Mesenteric fat pad (tissue), 1 donor: ENCODE measurements around the gene NSD2. TPM values are rescaled to one million over a fixed set of nuclear protein-coding genes. Genes with fewer than 3 reads are reported as not detected.

Source experiments
- DNase-seq: peaks from one replicate; pipeline ENCODE4 v3.0.0-alpha.2; 2020; ENCODE audit warnings: low spot score
- total RNA-seq: library from RNA; stranded (reverse); fragmentation: NEBNext Ultra II Directional; extraction: Animal tissue kit (Norgen Biotek cat#: 25700); gene quantifications from one replicate; pipeline ENCODE4 v1.2.1, GENCODE V29; 2021
- donor health status: DM: yes; HTN: yes; CAD: no.

The NSD2 gene
- total RNA-seq, 1 donor from 2014 or later, result 43.7 TPM

DNA sequence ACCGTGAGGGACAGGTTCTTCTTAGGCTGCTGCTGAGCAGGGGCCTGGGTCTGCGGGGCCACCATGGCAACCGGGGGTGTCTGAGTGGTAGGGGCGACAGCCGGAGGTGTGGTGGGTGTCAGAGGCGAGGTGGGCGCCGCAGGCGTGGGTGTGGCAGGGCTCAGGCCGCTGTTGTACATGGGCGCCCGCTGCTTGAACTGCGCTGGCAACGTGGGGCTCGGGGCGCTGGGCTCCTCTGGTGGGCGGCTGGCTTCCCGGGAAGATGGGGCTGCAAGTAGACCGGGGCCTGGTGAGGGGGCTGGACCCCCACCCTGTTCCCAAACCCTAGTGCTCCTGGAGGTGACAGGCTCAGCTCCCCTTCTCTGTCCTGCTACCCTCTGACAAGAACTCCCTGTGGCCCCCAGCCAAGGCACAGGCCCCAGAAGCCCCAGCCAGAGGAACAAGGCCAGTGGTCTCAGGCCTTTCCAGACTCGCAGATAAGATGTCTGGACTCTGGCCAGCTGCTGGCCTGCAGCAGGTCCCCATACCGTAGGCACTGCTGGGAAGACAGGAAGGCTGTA lies 112.7 kb downstream of the NSD2 start:
- peak; percentile 85 for DNase-seq

DNA sequence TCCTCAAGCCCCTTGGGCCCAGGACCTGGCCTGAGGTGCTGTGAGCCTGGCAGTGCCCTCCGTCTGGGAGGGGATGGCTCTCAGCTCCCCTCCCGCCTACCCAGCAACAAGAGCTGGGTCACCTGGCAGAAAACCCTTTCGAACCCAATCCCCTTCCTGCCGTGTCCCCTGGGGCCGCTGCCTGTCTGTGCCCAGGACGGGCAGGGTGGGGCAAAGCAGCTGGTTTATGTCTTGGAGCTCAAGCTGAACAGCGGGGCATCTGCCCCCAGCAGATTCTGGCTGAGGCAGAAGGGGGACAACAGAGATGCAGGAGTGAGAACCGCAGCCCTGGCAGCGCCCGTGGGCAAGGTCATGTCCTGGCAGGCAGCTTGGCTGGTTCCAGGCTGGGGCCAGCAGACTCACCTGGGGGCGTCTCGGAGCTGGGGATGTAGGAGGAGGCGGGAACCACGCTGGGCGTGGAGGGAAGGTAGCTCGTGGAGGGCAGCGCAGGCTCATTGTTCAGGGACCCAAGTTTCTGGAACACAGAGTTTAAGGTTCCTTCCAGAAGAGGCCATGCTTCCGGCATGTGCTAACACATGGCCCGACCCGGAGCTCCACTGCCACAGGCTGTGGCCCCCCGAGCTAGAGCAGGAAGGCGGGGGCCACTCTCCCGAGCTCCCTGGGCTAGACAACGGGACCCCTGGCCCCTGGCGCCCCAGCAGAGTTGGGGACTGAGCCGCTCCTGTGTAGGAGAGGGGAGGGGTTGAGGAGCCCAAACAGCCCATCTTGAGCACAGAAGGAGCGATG lies 113.4 kb downstream of the NSD2 start:
- peak; percentile 62 for DNase-seq

DNA sequence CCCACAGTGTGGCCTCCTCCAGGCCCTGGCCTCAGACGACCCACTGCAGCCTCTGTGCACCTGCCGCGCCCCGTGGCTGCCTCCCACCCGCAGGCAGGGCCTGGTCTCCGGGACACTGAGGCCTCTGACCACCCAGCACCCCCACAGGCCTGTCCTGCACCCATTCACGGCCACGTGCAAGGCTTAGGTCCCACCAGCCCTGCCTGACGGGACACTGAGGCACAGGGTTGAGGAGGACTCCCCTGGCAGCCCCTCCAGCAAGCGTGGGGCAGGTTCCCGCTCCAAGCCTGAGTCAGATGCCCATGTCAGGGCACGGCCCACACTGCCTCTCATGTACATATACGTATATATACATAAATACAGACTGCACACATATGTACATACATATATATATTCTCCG lies 114.1 kb downstream of the NSD2 start:
- DNase-seq, result peak; percentile 87

DNA sequence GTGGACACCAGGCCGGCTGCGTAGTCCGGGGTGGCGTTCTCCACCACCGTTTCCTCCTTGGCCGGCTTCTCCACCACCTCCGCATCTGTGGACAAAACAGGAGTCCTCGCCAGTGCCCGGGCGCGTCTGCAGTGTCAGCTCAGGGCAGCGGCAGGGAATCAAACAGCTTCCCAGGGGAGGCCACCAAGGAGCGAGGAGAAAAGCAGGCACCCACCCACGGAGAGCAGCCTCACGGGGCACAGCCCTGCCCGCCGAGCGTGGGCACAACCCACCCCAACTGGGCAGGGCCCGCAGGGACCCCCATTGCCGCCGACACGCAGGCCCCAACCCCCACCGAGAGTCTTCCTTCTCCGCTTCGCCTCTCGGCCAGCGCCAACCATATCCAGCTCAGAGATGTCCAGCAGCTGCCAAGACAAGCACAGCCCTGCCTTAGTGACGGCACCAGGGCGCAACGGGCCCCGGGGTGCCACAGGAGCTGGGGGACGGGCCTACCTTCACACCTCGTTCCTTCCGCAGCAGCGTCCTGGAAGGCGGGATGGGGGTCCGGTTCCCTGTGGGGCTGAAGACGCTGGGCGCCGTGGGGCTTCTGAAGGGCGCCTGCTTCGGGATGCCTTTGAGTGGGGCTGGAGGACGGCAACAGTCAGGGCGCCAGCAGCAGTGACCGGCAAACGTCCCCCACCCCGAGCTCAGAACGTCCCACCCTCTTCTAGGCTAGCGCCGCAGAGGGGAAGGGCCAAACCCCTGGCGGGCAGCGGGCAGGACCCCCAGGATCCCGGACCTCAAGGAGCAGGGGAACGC lies 114.8 kb downstream of the NSD2 start:
- DNase-seq, result peak; percentile 84

DNA sequence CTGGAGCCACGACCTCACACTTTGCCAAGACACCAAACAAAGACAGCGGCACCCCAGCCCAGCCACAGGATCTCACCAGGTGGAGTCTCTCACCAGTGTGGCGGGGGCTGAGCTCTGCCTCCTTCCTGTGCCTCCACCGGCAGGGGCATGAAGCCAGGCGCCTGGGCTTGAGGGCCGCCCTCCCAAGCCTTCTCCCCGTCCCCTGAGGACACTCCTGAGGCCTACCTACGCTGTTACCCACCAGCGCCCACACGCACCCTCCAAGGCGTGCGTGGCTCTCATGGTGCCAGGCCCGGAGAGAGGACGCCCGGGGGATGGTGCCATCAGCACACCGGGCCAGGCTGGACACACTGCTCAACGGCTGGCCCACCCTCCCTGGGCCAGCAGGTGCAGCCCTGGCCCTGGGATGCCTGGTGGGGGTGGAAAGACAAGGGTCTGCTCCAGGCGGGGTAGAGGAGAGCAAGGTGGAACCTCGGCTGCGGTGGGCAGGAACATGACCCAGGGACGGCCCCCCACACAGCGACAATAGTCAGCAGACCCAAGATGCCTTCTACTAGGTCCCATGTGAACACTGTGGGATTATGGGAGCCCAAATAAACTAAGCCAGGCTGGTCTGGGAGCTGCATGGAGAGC lies 115.5 kb downstream of the NSD2 start:
- DNase-seq, result no peak

DNA sequence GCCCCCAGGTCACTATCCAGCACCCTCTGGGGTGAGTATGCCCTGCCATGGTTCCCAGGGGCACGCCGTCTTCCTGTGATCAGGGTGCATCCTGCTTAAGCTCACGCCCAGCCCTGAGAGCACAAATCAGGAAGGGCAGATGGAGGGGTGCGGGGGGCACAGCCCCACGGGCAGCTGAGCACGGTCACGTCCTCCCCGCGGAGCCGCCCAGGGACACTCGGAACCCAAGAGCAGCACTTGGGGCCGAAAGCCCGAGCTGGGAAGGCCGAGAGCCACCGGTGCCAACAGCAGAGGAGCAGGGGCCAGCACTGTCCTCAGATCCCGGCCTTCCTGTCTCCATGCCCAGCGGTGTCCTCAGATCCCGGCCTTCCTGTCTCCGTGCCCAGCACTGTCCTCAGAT lies 116.1 kb downstream of the NSD2 start:
- peak; percentile 89 for DNase-seq

DNA sequence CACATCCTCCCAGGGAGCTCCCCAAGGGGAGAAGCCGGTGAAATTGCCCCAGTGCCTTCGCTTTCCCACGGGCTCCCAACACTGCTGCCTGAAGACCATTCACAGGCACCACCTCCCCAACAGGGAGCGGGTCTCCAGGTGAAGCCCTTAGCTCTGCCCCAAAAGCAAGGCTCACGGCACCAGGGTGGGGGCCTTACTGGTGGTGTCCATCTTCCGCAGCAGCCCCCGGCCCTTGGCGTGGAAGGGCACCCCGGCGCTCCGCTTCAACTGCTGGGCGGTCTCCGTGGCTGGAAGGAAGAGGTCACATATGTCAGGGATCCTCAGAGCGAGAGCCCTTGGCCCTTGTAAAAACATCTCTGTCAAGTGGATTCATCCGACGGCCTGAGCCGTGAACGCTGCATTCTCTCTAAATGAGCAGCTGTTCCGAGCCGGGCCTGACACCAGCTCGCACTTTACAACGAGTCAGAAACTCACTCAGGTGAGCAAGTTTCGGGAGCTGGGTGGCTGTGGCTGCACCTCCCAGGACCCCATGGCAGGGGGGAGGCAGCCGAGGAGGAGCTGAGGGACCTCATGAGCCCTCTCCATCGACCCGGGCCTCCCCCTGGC lies 116.6 kb downstream of the NSD2 start:
- DNase-seq, result peak; percentile 88

DNA sequence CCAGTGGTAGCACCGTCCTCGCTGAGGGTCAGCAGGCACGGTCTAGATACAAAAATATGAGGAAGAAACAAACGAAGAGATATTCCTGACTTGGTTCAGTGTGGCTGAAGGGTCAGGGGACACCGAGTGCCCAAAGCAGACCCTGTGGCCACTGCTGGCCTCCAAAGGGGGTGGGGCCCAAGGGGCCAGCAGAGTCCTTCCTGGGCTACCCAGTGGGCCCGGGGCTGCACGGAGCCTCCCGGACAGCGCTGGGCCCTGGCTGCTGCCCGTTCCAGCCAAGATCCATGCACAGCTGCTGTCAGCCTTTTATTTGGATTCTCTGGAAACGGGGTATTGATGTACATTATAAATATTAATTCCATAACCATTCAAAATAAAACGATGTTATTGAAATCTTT lies 117.1 kb downstream of the NSD2 start:
- peak; percentile 45 for DNase-seq

DNA sequence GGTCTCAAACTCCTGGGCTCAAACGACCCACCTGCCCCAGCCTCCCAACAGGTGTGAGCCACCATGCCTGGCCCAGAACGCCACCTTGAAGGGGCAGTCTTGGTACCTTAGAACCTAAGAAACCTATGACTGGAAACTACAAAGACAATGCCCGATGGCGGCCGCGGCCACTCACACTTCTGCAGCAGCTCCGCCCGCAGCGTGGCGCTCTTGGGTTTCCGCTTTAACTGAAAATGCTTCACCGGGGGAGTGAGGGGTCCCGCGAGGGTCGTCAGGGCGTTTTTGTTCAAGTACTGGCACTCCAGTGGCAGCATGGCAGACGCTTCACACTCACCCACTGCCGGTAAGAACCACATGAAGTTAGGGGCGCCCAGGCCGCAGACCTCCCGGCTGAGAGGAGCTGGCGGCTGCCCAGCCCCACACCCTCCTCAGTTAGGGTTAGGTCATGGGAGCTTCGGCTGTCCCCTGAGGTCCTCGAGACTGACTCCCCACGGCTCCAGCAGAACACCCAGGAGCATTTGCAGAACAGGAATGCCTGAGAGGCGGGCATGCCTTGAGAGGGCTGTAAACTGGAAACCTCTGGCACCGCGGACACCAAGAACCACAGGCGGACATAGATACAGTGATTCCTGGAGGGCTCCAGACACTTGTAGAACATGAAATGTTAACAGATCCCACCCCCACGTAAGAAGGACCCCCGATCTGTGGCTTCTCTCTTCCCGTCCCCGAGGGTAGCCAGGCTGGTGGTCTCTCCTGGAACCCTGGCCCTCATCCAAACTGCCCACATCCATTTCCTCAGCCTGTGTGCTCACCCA lies 118.5 kb downstream of the NSD2 start:
- peak; percentile 81 for DNase-seq

DNA sequence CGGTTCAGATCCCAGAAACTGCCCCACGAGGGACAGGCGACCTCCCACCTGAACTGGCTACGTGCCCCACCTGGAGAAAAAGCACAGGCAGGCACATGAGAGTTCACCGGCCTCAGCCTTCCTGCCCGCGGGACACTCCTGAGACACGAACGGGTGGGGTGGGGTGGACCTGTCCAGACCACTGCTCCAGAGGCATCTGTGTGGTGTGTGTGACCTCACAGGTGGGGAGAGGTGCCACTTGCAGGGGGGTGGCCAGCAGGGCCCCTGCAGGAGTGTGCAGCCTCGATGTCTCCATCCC lies 119.1 kb downstream of the NSD2 start:
- DNase-seq, result peak; percentile 87

DNA sequence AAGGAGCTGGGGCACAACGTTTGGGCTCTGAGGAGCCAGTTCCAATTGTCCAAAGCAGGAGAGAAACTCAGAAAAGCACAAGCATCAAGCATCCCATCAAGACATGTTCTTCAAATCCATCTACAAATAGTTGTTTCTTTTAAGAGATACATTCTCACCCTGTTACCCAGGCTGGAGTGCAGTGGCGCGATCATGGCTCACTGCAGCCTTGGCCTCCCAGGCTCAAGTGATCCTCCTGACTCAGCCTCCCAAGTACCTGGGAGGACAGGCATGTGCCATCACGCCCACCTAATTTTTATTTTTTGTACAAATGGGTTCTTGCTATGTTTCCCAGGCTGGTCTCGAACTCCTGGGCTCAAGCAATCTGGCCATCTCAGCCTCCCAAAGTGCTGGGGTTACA lies 119.5 kb downstream of the NSD2 start:
- no peak for DNase-seq

DNA sequence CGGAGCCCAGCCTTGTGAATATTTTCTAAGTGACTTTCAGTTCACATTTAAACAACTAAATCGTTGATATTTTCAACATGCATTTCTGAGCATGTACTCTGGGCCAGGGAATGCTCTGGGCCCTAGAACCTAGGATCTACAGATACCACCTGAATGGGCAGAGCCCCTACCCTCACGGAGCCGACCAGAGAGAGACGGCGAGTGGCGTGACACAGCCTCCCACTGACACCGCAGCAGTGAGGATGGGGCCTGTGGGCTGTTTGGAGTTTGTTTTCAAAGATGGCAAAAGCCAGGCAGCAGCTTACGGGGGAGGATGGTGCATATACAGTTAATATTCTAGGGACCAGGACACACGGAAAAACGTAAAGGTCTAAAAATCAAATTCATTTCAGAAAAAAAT lies 119.9 kb downstream of the NSD2 start:
- peak; percentile 49 for DNase-seq

DNA sequence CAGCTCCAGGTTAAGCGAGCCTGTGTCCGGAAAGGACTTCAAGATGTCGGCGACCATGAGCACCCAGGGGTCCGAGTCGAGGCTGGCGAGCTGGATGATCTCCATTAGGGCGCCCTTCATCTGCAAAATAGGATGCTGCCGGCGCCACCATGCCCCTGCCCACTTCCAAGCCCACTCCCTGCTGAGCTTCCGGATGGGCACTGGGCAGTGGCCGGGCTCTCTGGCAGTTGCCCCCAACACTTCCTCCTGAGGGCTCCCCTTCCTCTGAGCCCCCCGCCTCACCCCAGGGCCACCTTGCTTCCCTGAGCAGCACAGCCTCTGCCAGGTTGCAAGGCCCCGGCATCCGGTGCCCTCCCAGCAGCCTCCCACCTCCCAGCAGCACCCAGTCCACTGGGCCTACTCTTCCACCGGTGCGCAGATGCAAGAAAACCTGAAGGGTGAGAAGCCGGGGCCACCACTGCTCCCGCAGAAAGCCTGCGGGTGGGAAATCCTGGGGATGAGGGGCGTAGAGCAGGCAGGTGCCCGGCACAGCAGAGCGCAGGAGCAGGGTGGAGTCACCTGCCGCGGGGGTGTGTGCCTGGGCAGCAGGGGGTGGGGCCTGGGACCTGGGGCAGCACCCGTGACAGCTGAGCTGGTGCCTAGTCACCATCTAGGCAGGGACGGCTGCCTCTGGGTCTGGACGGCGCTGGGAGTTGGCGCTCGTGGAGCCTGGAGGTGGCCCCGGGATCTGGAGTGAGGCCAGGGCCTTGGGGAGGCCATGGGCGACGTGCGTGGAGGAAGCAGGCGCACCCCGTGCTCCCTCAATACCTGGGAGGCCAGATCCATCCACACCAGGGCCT lies 120.6 kb downstream of the NSD2 start:
- peak; percentile 74 for DNase-seq

DNA sequence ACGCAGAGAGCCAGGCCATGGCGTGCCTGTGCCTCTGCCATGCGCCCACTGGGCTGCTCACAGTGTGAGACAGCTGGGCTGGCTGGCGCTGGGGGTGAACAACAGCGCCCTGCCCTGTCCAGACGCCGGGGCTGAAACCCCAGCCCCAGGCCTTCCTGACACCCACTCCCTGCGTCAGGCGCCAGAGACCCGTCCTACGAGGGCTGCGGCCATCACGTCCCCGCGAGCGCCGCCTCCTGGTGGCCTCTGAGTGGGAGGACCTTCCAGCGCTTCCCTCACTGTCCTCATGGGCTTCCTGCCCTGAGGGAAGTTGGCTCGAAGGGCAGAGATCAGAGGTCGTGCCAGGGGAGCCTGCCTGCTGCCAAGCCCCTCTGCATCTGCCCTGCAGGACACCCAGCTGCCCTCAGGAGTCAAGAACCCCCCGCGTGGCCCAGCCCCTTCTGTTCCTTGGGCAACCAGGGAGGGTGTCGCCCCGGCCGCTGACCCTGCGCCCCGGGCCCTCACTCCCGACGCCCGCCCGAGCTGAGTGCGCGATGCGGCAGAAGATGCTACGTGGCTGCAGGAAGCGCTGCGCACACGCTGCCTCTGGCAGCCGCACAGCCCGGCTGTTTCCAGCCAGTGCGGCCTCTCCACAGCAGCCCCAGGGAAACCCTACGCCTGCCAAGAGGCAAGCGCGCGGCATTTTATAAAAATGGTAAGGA lies 121.4 kb downstream of the NSD2 start:
- DNase-seq, result no peak

DNA sequence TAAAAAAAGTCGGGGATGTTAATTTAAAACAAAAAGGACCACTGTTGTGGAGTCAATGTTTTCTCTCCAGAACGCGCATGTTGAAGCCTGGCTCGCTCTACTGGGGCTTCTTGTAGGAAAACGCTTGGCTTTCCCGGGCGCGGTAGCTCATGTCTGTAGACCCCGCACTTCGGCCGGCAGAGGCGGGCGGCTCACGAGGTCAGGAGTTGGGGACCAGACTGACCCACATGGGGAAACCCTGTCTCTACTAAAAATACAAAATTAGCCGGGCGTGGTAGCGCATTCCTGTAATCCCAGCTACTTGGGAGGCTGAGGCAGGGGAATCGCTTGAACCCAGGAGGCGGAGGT lies 122.0 kb downstream of the NSD2 start:
- peak; percentile 86 for DNase-seq

DNA sequence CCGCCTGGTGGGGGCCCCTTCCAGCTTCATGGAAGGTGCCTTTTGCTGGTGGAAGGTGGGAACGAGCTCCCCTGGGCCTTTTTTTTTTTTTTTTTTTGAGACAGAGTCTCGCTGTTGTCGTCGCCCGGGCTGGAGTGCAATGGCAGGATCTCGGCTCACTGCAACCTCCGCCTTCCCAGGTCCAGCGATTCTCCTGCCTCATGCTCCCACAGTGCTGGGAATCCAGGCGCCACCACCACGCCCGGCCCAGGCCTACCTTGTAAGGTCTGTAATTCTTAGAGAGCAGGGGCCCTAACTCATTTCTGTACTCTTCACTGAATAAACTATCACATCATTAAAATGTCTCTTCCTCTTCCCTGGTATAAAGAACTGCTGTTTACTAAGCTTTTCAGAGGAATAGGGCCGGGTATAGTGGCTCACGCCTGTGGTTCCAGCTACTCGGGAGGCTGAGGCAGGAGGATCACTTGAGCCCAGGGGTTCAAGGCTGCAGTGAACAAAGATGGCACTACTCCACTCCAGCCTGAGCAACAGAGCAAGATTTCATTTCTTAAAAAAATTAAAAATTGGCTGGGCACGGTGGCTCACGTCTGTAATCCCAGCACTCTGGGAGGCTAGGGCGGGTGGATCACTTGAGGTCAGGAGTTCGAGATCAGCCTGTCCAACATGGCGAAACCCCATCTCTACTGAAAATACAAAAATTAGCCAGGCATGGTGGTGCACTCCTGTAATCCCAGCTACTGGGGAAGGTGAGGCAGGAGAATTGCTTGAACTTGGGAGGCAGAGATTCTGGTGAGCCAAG lies 122.7 kb downstream of the NSD2 start:
- peak; percentile 59 for DNase-seq

DNA sequence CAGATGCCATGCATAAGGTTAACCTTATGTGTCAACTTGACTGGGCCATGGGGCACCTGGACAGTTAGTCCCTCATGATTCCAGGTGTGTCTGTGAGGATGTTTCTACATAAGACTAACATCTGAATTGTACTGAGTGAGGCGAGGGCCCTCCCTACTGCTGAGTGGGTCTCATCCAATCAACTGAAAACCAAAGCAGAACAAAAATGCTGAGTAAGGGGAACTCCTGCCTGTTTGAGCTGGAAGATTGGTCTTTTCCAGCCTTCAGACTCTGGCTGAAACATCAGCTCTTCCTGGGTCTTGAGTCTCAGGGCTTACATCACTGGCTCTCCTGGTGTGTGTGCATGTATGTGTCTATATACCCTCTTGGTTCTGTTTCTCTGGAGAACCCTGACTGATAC lies 123.7 kb downstream of the NSD2 start:
- DNase-seq, result no peak

DNA sequence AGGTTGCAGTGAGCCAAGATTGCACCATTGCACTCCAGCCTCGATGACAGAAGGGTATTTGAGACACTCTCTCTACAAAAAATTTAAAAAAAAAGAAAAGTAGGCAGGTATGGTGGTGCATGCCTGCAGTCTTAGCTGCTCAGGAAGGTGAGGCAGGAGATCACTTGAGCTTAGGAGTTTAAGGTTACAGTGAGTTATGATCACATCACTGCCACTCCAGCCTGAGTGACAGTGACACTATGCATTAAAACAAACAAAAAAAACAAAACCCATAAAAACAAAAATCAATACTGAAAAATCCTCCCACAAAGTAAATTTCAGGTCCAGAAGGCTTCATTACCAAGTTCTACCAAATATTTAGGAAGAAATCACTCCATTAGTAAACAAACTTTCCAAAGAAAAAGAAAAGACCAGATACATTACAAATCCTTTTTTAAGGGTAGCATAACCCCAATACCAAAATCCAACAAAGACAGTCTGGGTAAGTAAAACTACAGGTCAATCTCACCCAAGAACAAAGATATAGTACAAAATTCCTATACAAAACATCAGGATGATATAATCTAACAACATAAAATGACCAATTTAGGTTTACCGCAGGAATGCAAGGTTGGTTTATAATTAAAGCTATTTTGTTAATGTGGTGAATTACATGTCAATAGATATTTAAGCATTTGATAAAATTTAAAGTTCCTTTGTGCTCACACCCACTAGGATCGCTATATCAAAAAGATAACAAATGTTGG lies 125.8 kb downstream of the NSD2 start:
- DNase-seq, result no peak
